CD14-positive monocyte (primary cell): Measurements from ENCODE around the gene ZNF292. TPM values are rescaled to one million over a fixed set of nuclear protein-coding genes. Genes with fewer than 3 reads are reported as not detected.

Source experiments
- DNase-seq, 3 donors: peaks; one replicate each; pipeline ENCODE4 v3.0.0-alpha.2; 2011 to 2022
- H2AFZ ChIP-seq: 2 replicates; pipeline ENCODE4 v1.6.0; 2012; ENCODE audit warnings: mild to moderate bottlenecking, low read depth, low read length, inconsistent platforms; ENCODE audit not compliant: insufficient read depth, poor library complexity, severe bottlenecking
- H3K27ac ChIP-seq, 2 donors: 1 replicate in 1 of 2; 2 replicates in 1 of 2; pipeline ENCODE4 v1.5.1; 2012 to 2013; ENCODE audit warnings: low read length in 2 of 2, control low read depth in 1 of 2, inconsistent platforms in 1 of 2, low read depth in 1 of 2, mild to moderate bottlenecking in 1 of 2
- H3K27me3 ChIP-seq, 2 donors: one replicate each; pipeline versions ENCODE4 v1.6.0 to v1.6.1; 2011 to 2013; ENCODE audit warnings: low read length in 2 of 2; ENCODE audit not compliant: control insufficient read depth in 2 of 2, insufficient read depth in 2 of 2
- H3K36me3 ChIP-seq, 2 donors: replicated peaks in 1 of 2; 1 replicate in 1 of 2; 2 replicates in 1 of 2; pipeline versions ENCODE4 v1.5.1 to v1.6.1; 2012 to 2013; ENCODE audit warnings: low read length in 2 of 2, control low read depth in 1 of 2, inconsistent platforms in 1 of 2, mild to moderate bottlenecking in 1 of 2; ENCODE audit not compliant: insufficient read depth in 2 of 2, control insufficient read depth in 1 of 2
- H3K4me1 ChIP-seq, 2 donors: 1 replicate in 1 of 2; 2 replicates in 1 of 2; pipeline versions ENCODE4 v1.5.1 to v1.6.1; 2012 to 2013; ENCODE audit warnings: low read length in 2 of 2, control low read depth in 1 of 2, inconsistent platforms in 1 of 2, mild to moderate bottlenecking in 1 of 2, moderate library complexity in 1 of 2; ENCODE audit not compliant: insufficient read depth in 2 of 2, control insufficient read depth in 1 of 2
- H3K4me2 ChIP-seq: replicated peaks from 2 replicates; pipeline ENCODE3; 2012; ENCODE audit warnings: low read length, moderate library complexity, mild to moderate bottlenecking; ENCODE audit not compliant: poor library complexity, severe bottlenecking; ENCODE audit errors: extremely low read depth
- H3K4me3 ChIP-seq, 3 experiments: fragments of 200-600 bp in 1 of 3; sonication (generic) in 1 of 3; replicated peaks in 1 of 3; 1 replicate in 2 of 3; 2 replicates in 1 of 3; pipeline ENCODE4 v1.5.1; 2011 to 2013; ENCODE audit warnings: low read length in 3 of 3, mild to moderate bottlenecking in 3 of 3, control low read depth in 2 of 3, low read depth in 2 of 3, inconsistent platforms in 1 of 3, moderate library complexity in 1 of 3
- H3K79me2 ChIP-seq: 2 replicates; pipeline ENCODE4 v1.6.0; 2012; ENCODE audit warnings: mild to moderate bottlenecking, control low read depth, inconsistent platforms, low read length, moderate library complexity; ENCODE audit not compliant: insufficient read depth
- H3K9ac ChIP-seq: 2 replicates; pipeline ENCODE4 v1.6.0; 2017; ENCODE audit warnings: low read length, mild to moderate bottlenecking; ENCODE audit not compliant: insufficient read depth, poor library complexity, severe bottlenecking
- H3K9me3 ChIP-seq, 2 donors: replicated peaks in 1 of 2; 1 replicate in 1 of 2; 2 replicates in 1 of 2; pipeline versions ENCODE4 v1.5.1 to v1.6.1; 2012 to 2013; ENCODE audit warnings: low read length in 2 of 2, control low read depth in 1 of 2; ENCODE audit not compliant: control insufficient read depth in 1 of 2, insufficient read depth in 1 of 2
- H4K20me1 ChIP-seq: 2 replicates; pipeline ENCODE4 v1.6.0; 2012; ENCODE audit warnings: mild to moderate bottlenecking, low read length, control low read depth, moderate library complexity; ENCODE audit not compliant: insufficient read depth
- H3K27ac Mint-ChIP-seq, 7 donors: one replicate each; pipeline ENCODE4 v1.8.0; 2020; ENCODE audit warnings: mild to moderate bottlenecking in 7 of 7, mixed read lengths in 7 of 7, moderate library complexity in 6 of 7, inconsistent platforms in 2 of 7
- H3K27me3 Mint-ChIP-seq, 3 donors: one replicate each; pipeline ENCODE4 v1.8.0; 2021 to 2022; ENCODE audit warnings: low read depth in 3 of 3, mild to moderate bottlenecking in 3 of 3, mixed read lengths in 3 of 3, moderate library complexity in 3 of 3, inconsistent platforms in 1 of 3
- H3K36me3 Mint-ChIP-seq, 2 donors: one replicate each; pipeline ENCODE4 v1.8.0; 2020; ENCODE audit warnings: mixed read lengths in 2 of 2, inconsistent platforms in 1 of 2, mild to moderate bottlenecking in 1 of 2
- H3K4me1 Mint-ChIP-seq: one replicate; pipeline ENCODE4 v1.8.0; 2020; ENCODE audit warnings: mild to moderate bottlenecking, mixed read lengths
- H3K4me3 Mint-ChIP-seq, 2 donors: one replicate each; pipeline ENCODE4 v1.8.0; 2020; ENCODE audit warnings: mild to moderate bottlenecking in 2 of 2, mixed read lengths in 2 of 2, moderate library complexity in 1 of 2
- H3K9me3 Mint-ChIP-seq, 7 donors: one replicate each; pipeline ENCODE4 v1.8.0; 2020 to 2022; ENCODE audit warnings: mixed read lengths in 7 of 7, mild to moderate bottlenecking in 6 of 7, moderate library complexity in 6 of 7, inconsistent platforms in 2 of 7
- WGBS: methylation state at CpG from one replicate; pipeline ENCODE4 v1.1.5; 2013; ENCODE audit warnings: missing lambda C conversion rate; ENCODE audit not compliant: insufficient coverage; 5-methylcytosine and 5-hydroxymethylcytosine counted together
- intact Hi-C, 2 donors: fragments of 100-400 bp; cut with micrococcal nuclease; formaldehyde crosslinking; loops; one replicate each; pipeline versions ENCODE4 v1.15.0 to v1.15.1; 2023
- polyA plus RNA-seq, 3 donors: library from polyadenylated mRNA; depleted of rRNA in 1 of 3; unstranded in 2 of 3; stranded (reverse) in 1 of 3; fragments of 300-500 nt in 2 of 3; fragments of >200 nt in 1 of 3; fragmentation: Illumina TruSeq in 2 of 3; gene quantifications; 1 replicate in 2 of 3; 2 replicates in 1 of 3; pipeline ENCODE4 v1.2.3, GENCODE V29; 2012 to 2021
- TF ChIP-seq, protein P1 (sequence below): fragments of 200-600 bp; IDR thresholded peaks from one replicate; pipeline ENCODE4 v1.8.0; 2022; ENCODE audit warnings: antibody characterized with exemption, mild to moderate bottlenecking

Gene ZNF292
- polyA plus RNA-seq, 3 donors = 4.8 to 7.7 (median 7.6) TPM

DNA sequence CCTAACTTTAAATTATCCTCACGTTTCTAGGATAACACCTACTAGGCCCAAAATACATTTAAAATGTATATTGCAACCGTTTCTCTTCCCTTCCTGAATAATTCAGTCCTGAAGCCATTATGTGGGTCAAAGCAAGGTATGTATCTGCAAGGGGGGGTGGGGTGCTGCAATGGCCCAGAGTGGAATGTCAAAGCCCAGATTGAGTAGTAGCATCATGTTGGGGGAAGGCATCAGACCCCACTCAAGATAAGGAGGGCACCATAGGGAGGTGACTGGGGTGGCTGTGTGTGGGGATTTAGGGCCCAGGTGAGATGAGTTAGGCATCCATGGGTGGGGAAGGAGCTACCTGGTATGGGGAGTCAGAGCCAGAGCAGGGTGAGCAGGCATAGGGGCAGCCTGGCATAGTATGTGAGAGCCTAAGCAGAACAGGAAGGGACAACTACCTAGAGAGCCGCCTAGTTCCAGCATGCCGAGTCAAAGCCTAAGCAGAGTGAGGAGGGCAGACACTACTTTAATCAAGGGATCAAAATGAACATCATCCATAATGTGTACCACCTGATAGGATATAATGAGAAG, 48.2 kb downstream of the ZNF292 start:
- no peaks in the 10 kb centered on the region for H3K27me3 Mint-ChIP-seq

DNA sequence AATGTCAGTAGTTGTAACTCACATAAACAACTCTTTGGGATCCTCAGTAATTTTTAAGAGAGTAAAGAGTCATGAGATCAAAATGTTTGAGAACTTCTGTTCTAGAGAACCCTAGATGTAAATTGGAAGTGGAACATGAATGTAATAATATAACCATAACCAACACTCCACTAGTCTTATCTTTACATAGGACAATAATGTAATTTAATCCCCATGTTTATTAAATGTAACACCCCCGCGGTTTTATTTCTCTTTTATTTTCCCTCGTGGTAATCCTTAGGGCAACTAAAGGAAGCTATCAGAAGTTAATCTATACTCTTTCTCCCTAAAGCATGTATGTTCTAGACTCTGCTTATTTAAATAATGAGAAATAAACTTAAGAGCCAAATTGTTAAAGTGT, 54.4 kb downstream of the ZNF292 start:
- Histone ChIP-seq H3K36me3 (peaks cover 5 to 13% of the 10 kb centered on the region in 2 donors), H3K9ac (no peak overlapping the region), H4K20me1 (peaks cover 100% of the 10 kb centered on the region), H3K27ac (no peak overlapping the region), H3K79me2 (peaks cover 97% of the 10 kb centered on the region), H3K4me2 (no peak overlapping the region), H3K9me3 (no peaks in the 10 kb centered on the region), H3K4me1 (no peaks in the 10 kb centered on the region), H3K27me3 (no peaks in the 10 kb centered on the region), H2AFZ (no peak overlapping the region), H3K4me3 (no peak overlapping the region)
- Mint-ChIP-seq H3K9me3 (no peaks in the 10 kb centered on the region), H3K27ac (no peak overlapping the region), H3K4me3 (no peak overlapping the region), H3K4me1 (peaks cover 3% of the 10 kb centered on the region), H3K27me3 (no peaks in the 10 kb centered on the region), H3K36me3 (peaks cover 21 to 22% of the 10 kb centered on the region in 2 donors)
- intact Hi-C loops = no loop called here
- WGBS = no CpG with 5 or more reads among the region's 3 CpGs
- DNase-seq = no peak
- TF ChIP-seq, protein P1, sequence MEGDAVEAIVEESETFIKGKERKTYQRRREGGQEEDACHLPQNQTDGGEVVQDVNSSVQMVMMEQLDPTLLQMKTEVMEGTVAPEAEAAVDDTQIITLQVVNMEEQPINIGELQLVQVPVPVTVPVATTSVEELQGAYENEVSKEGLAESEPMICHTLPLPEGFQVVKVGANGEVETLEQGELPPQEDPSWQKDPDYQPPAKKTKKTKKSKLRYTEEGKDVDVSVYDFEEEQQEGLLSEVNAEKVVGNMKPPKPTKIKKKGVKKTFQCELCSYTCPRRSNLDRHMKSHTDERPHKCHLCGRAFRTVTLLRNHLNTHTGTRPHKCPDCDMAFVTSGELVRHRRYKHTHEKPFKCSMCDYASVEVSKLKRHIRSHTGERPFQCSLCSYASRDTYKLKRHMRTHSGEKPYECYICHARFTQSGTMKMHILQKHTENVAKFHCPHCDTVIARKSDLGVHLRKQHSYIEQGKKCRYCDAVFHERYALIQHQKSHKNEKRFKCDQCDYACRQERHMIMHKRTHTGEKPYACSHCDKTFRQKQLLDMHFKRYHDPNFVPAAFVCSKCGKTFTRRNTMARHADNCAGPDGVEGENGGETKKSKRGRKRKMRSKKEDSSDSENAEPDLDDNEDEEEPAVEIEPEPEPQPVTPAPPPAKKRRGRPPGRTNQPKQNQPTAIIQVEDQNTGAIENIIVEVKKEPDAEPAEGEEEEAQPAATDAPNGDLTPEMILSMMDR = no peak

More for the DNA sequence above, 48.2 kb downstream of the ZNF292 start:
- Histone ChIP-seq H2AFZ (no peak overlapping the region), H3K27ac (peak overlapping the region in 1 of 2 donors; percentile 25), H3K4me3 (no peak overlapping the region), H3K79me2 (peaks cover 99% of the 10 kb centered on the region), H3K27me3 (no peaks in the 10 kb centered on the region), H3K36me3 (peaks cover 4 to 13% of the 10 kb centered on the region in 2 donors), H3K4me2 (no peak overlapping the region), H4K20me1 (peaks cover 100% of the 10 kb centered on the region), H3K9me3 (no peaks in the 10 kb centered on the region), H3K4me1 (peaks cover 8 to 15% of the 10 kb centered on the region in 2 donors), H3K9ac (no peak overlapping the region)
- WGBS = no CpG with 5 or more reads among the region's 4 CpGs
- Mint-ChIP-seq H3K27ac (peak overlapping the region in 5 of 7 donors; percentile 4 to 68 (median 38)), H3K4me1 (peaks cover 19% of the 10 kb centered on the region), H3K36me3 (peaks cover 14 to 19% of the 10 kb centered on the region in 2 donors), H3K4me3 (peak overlapping the region in 1 of 2 donors; percentile 40), H3K9me3 (no peaks in the 10 kb centered on the region)
- intact Hi-C loops = no loop called here
- TF ChIP-seq, protein P1 = no peak
- no peak for DNase-seq
